T-cell (primary cell): ENCODE measurements around the gene LIMS2. TPM values are rescaled to one million over a fixed set of nuclear protein-coding genes. Genes with fewer than 3 reads are reported as not detected.
A peak's percentile ranks its signal among the peaks of the same experiment; 100 is the strongest.

Experiments used
- ATAC-seq, 4 experiments: fragments of 200-7000 bp in 3 of 4; fragments of 150-1000 bp in 1 of 4; cut with Tn5 transposase; replicated peaks in 1 of 4; 1 replicate in 3 of 4; 2 replicates in 1 of 4; pipeline ENCODE4 v1.10.0; 2021; ENCODE audit warnings: moderate library complexity in 3 of 4, mild to moderate bottlenecking in 2 of 4, moderate number of reproducible peaks in 1 of 4
- CTCF ChIA-PET, 2 donors: fragments of 300-600 bp; sonication (Branson Sonifier 250); formaldehyde crosslinking; loops; one replicate each; lab custom pipeline; 2022; ENCODE audit warnings: antibody characterized with exemption in 2 of 2; lab: Charles Lee
- POLR2A ChIA-PET, 2 donors: fragments of 300-600 bp; sonication (Branson Sonifier 250); formaldehyde crosslinking; loops; one replicate each; lab custom pipeline; 2022; ENCODE audit warnings: antibody characterized with exemption in 2 of 2; lab: Charles Lee
- DNase-seq, 35 experiments: peaks; one replicate each; pipeline versions ENCODE4 v3.0.0 to v3.0.0-alpha.2; 2013 to 2023
- H3K27ac ChIP-seq: one replicate; pipeline ENCODE4 v1.5.1; 2013; ENCODE audit warnings: low read length
- H3K27me3 ChIP-seq, 2 experiments: replicated peaks in 1 of 2; 1 replicate in 1 of 2; 2 replicates in 1 of 2; pipeline versions ENCODE4 v1.6.1 to v1.7.0; 2013; ENCODE audit warnings: low read length in 1 of 2, mixed read lengths in 1 of 2; ENCODE audit not compliant: control insufficient read depth in 2 of 2, insufficient read depth in 2 of 2; ENCODE audit errors: extremely low read depth in 1 of 2
- H3K36me3 ChIP-seq, 2 donors: 1 replicate in 1 of 2; 2 replicates in 1 of 2; pipeline versions ENCODE4 v1.6.1 to v1.7.0; 2013; ENCODE audit warnings: low read length in 1 of 2; ENCODE audit not compliant: control insufficient read depth in 2 of 2, insufficient read depth in 1 of 2; ENCODE audit errors: extremely low read depth in 1 of 2
- H3K4me1 ChIP-seq, 2 experiments: 1 replicate in 1 of 2; 2 replicates in 1 of 2; pipeline versions ENCODE4 v1.6.1 to v1.7.0; 2013; ENCODE audit warnings: low read length in 2 of 2, mixed read lengths in 1 of 2; ENCODE audit not compliant: insufficient read depth in 2 of 2, control insufficient read depth in 1 of 2; ENCODE audit errors: extremely low read depth in 1 of 2
- H3K4me3 ChIP-seq, 2 donors: 1 replicate in 1 of 2; 2 replicates in 1 of 2; pipeline versions ENCODE4 v1.5.1 to v1.7.0; 2013; ENCODE audit warnings: mild to moderate bottlenecking in 2 of 2, low read length in 1 of 2, moderate library complexity in 1 of 2; ENCODE audit not compliant: control insufficient read depth in 1 of 2; ENCODE audit errors: extremely low read depth in 1 of 2
- H3K9me3 ChIP-seq: 2 replicates; pipeline ENCODE4 v1.7.0; 2013
- H3K27ac Mint-ChIP-seq, 2 donors: one replicate each; pipeline ENCODE4 v1.8.0; 2020 to 2021; ENCODE audit warnings: mild to moderate bottlenecking in 2 of 2, mixed read lengths in 2 of 2
- H3K27me3 Mint-ChIP-seq, 2 donors: one replicate each; pipeline ENCODE4 v1.8.0; 2021 to 2022; ENCODE audit warnings: mixed read lengths in 2 of 2
- H3K36me3 Mint-ChIP-seq: one replicate; pipeline ENCODE4 v1.8.0; 2021; ENCODE audit warnings: mixed read lengths
- H3K4me1 Mint-ChIP-seq, 3 donors: one replicate each; pipeline ENCODE4 v1.8.0; 2020 to 2022; ENCODE audit warnings: mixed read lengths in 3 of 3, mild to moderate bottlenecking in 1 of 3
- H3K4me3 Mint-ChIP-seq, 3 donors: one replicate each; pipeline ENCODE4 v1.8.0; 2020 to 2022; ENCODE audit warnings: mild to moderate bottlenecking in 3 of 3, mixed read lengths in 3 of 3, moderate library complexity in 3 of 3
- H3K9me3 Mint-ChIP-seq, 3 donors: one replicate each; pipeline ENCODE4 v1.8.0; 2020 to 2022; ENCODE audit warnings: mixed read lengths in 3 of 3
- WGBS: methylation state at CpG from one replicate; pipeline ENCODE4 v1.1.5; 2013; ENCODE audit warnings: missing lambda C conversion rate; ENCODE audit not compliant: insufficient coverage; 5-methylcytosine and 5-hydroxymethylcytosine counted together
- total RNA-seq, 35 experiments: library from RNA in 6 of 35; stranded (reverse) in 6 of 35; fragments of 120-200 nt in 1 of 35; gene quantifications; one replicate each; pipeline versions ENCODE4 v1.2.1 to v1.2.4 and lab custom pipeline; 2013 to 2026

The LIMS2 gene
- total RNA-seq, 5 donors from 2014 or later (not counting 1 experiment from before 2014, with no cell fraction given), result 8.4 to 14.8 (median 10.3) TPM

- H3K4me3 Mint-ChIP-seq, result no peak overlapping the region
- Histone ChIP-seq H3K9me3 (no peaks in the 10 kb centered on the region), H3K4me1 (peaks cover 0 to 5% of the 10 kb centered on the region in 2 experiments), H3K4me3 (no peak overlapping the region), H3K27ac (no peak overlapping the region), H3K36me3 (no peaks in the 10 kb centered on the region), H3K27me3 (peaks cover 0 to 2% of the 10 kb centered on the region in 2 experiments)
- no peaks in the 10 kb centered on the region for H3K36me3 Mint-ChIP-seq
- peaks cover 0 to 6% (median 5%) of the 10 kb centered on the region in 3 donors for H3K4me1 Mint-ChIP-seq
- ChIA-PET CTCF (interaction anchor here (0.5 to 2.4 kb wide), 21 partner anchors 9 to 220 kb away, joined by 3 to 39 read pairs (median 4); partner anchors contain the start of genes SFT2D3 (in 1 of the 2) and WDR33 (in 1 of the 2)), POLR2A (interaction anchor here in 1 of 2 donors (0.6 kb wide), 1 partner anchor 112 kb away, joined by 4 read pairs; no protein-coding TSS in a partner anchor)
- H3K27ac Mint-ChIP-seq, result peak overlapping the region in 1 of 2 donors; percentile 65
- ATAC-seq (peak; percentile 89 to 99 (median 92)), DNase-seq (peak in 34 of 35 experiments; percentile 19 to 79 (median 55))
- H3K27me3 Mint-ChIP-seq, result no peaks in the 10 kb centered on the region
- H3K9me3 Mint-ChIP-seq, result no peaks in the 10 kb centered on the region
- WGBS, result 29% methylated on average over 7 of the region's 10 CpGs
Observed at GRCh38 chr2:127591221-127591923, 84.0 kb downstream of the LIMS2 start.

GRCh38 chr2:127590386-127591190 lies 84.7 kb downstream of the LIMS2 start:
- peaks cover 0 to 5% of the 10 kb centered on the region in 2 experiments for H3K4me1 ChIP-seq
- no peak overlapping the region for H3K4me3 ChIP-seq
- Mint-ChIP-seq H3K36me3 (no peaks in the 10 kb centered on the region), H3K27ac (no peak overlapping the region), H3K4me1 (peaks cover 0 to 6% (median 5%) of the 10 kb centered on the region in 3 donors), H3K4me3 (no peak overlapping the region), H3K27me3 (peaks cover 0 to 3% of the 10 kb centered on the region in 2 donors), H3K9me3 (no peaks in the 10 kb centered on the region)
- H3K9me3 ChIP-seq, result no peaks in the 10 kb centered on the region
- ATAC-seq (no peak), DNase-seq (peak in 1 of 35 experiments; percentile 15)
- 93% methylated on average over 5 of the region's 8 CpGs for WGBS
- peaks cover 0 to 5% of the 10 kb centered on the region in 2 experiments for H3K27me3 ChIP-seq
- no peak overlapping the region for H3K27ac ChIP-seq
- H3K36me3 ChIP-seq, result no peaks in the 10 kb centered on the region
- CTCF ChIA-PET, result interaction anchor here (0.5 to 2.4 kb wide), 22 partner anchors 10 to 221 kb away, joined by 3 to 39 read pairs (median 4); partner anchors contain the start of genes SFT2D3 (in 1 of the 2) and WDR33 (in 1 of the 2)
- POLR2A ChIA-PET, result interaction anchor here in 1 of 2 donors (0.6 kb wide), 1 partner anchor 113 kb away, joined by 4 read pairs; no protein-coding TSS in a partner anchor

GRCh38 chr2:127589841-127590240 lies 85.5 kb downstream of the LIMS2 start:
- ChIA-PET CTCF (interaction anchor here in 1 of 2 donors (1.0 kb wide), 1 partner anchor 63 kb away, joined by 5 read pairs; no protein-coding TSS in a partner anchor), POLR2A (no interaction called here)
- H3K36me3 ChIP-seq, result no peaks in the 10 kb centered on the region
- Mint-ChIP-seq H3K4me3 (no peak overlapping the region), H3K36me3 (no peaks in the 10 kb centered on the region), H3K27ac (no peak overlapping the region), H3K9me3 (no peaks in the 10 kb centered on the region), H3K4me1 (peaks cover 0 to 6% (median 4%) of the 10 kb centered on the region in 3 donors), H3K27me3 (peaks cover 0 to 3% of the 10 kb centered on the region in 2 donors)
- no CpG with 5 or more reads among the region's 5 CpGs for WGBS
- H3K27ac ChIP-seq, result no peak overlapping the region
- no peak for DNase-seq
- H3K4me3 ChIP-seq, result no peak overlapping the region
- no peak for ATAC-seq
- peaks cover 0 to 5% of the 10 kb centered on the region in 2 experiments for H3K27me3 ChIP-seq
- H3K4me1 ChIP-seq, result peaks cover 0 to 5% of the 10 kb centered on the region in 2 experiments
- H3K9me3 ChIP-seq, result no peaks in the 10 kb centered on the region

DNA sequence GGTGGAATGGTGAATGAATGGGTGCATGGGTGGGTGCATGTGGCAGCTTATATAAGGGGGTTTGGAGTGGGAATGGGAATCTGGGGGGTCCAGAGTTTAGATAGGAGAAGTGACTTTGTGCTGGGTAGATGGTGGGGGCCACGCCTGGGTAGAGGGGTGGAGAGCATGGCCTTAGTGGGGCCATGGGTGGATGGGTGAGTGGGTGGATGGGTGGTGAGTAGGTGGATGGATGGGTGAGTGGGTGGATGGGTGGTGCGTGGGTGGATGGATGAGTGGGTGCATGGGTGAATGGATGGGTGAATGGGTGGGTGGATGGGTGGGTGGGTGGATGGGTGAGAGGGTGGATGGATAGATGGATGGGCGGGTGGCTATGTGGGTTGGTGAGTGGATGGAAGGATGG lies 86.0 kb downstream of the LIMS2 start:
- ChIA-PET POLR2A (no interaction called here), CTCF (no interaction called here)
- peaks cover 0 to 6% (median 4%) of the 10 kb centered on the region in 3 donors for H3K4me1 Mint-ChIP-seq
- no peaks in the 10 kb centered on the region for H3K36me3 Mint-ChIP-seq
- no peak overlapping the region for H3K4me3 Mint-ChIP-seq
- Histone ChIP-seq H3K4me3 (no peak overlapping the region), H3K9me3 (no peaks in the 10 kb centered on the region), H3K36me3 (no peaks in the 10 kb centered on the region), H3K27me3 (peaks cover 0 to 5% of the 10 kb centered on the region in 2 experiments), H3K4me1 (peaks cover 0 to 5% of the 10 kb centered on the region in 2 experiments), H3K27ac (no peak overlapping the region)
- ATAC-seq, result no peak
- no peaks in the 10 kb centered on the region for H3K9me3 Mint-ChIP-seq
- no peak for DNase-seq
- WGBS, result 89% methylated on average over 3 of the region's 3 CpGs
- H3K27ac Mint-ChIP-seq, result no peak overlapping the region
- H3K27me3 Mint-ChIP-seq, result peaks cover 0 to 3% of the 10 kb centered on the region in 2 donors

Other genes with a start within 250 kb of the LIMS2 start
- 10 to 100 TPM; 20.8 to 47.1 (median 42.6) TPM for gene IWS1, start 149.0 kb downstream of the LIMS2 start, total RNA-seq
- under 1 TPM in 4 of 5 donors, not detected in 1; 0.13 to 0.96 (median 0.28) TPM for gene MYO7B, start 139.8 kb downstream of the LIMS2 start, total RNA-seq
- gene GPR17, start 29.4 kb downstream of the LIMS2 start, total RNA-seq, result not detected
- 10 to 100 TPM in 3 of 5 donors, 1 to 10 TPM in 2; 6.1 to 13.9 (median 12.4) TPM for gene SFT2D3, start 26.0 kb upstream of the LIMS2 start, total RNA-seq
- 10 to 100 TPM; 54.5 to 79.8 (median 76.2) TPM for gene WDR33, start 135.6 kb upstream of the LIMS2 start, total RNA-seq
- gene POLR2D, start 182.6 kb upstream of the LIMS2 start, total RNA-seq, result 10 to 100 TPM; 22.3 to 28.9 (median 27.4) TPM
- 10 to 100 TPM; 10.2 to 18.1 (median 15.0) TPM for gene AMMECR1L, start 210.4 kb upstream of the LIMS2 start, total RNA-seq